ENCODE results near the gene PIEZO2.

The PIEZO2 gene

DNA sequence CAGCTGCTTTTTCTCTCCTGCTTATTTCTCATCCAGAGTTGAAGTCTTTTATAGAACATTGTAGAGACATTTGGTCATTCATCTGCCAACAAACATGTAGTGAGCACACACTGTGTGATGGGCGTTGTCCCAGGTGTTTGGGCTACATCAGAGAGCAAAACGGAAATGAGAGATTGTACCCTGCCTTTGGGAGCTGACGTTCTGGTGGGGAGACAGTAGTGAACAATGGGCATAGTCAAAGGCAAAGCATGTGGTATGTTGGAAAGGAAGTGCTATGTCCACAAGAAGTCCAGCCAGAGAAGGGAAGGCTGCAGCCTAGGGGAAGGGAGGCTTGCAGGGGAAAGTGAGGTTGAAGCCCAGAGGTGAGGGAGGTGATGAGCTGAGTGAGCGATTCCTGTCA lies 78.1 kb downstream of the PIEZO2 start:
- in situ Hi-C loops (cut with MboI; ENCODE audit: low sequenced_read_pairs), result no loop called here

DNA sequence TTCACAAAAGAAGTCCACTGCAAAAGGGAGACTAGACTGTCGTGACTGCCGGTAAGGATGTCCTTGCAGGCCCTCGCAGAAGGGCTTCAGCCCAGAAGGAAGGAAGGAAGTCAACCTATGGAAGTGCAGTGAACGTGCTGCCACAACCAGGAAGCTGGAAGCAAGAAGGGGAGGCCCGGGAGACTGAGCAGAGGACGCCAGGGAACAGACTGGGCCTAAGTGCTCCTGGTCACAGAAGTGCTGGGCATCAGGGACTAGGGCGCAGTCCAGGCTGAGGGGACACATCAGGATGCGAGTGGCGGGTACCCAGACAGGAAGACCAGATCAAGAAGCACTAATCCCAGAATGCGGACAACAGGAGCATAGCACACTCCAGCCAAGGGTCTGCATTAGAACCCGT lies 78.8 kb downstream of the PIEZO2 start:
- in situ Hi-C loops (cut with MboI; ENCODE audit: low sequenced_read_pairs), result no loop called here

DNA sequence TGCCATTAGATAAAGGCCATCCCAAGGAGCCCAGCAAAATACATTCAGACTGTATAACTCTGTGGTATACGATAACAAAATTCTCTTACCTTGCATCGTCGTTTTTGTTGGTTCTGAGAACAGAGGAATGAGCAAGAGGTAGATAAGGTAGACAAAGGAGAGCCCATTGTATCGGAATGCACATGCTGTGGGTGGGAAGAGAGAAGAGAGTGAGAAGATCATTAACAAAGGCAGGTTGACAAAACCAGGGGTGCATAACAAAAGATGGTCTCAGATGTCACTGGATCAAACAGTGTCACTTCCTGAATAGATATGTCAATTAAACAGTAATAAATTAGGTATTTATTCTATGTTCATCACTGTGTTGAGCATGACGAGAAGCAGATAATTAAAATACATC lies 83.3 kb downstream of the PIEZO2 start:
- in situ Hi-C loops (cut with MboI; ENCODE audit: low sequenced_read_pairs), result no loop called here

DNA sequence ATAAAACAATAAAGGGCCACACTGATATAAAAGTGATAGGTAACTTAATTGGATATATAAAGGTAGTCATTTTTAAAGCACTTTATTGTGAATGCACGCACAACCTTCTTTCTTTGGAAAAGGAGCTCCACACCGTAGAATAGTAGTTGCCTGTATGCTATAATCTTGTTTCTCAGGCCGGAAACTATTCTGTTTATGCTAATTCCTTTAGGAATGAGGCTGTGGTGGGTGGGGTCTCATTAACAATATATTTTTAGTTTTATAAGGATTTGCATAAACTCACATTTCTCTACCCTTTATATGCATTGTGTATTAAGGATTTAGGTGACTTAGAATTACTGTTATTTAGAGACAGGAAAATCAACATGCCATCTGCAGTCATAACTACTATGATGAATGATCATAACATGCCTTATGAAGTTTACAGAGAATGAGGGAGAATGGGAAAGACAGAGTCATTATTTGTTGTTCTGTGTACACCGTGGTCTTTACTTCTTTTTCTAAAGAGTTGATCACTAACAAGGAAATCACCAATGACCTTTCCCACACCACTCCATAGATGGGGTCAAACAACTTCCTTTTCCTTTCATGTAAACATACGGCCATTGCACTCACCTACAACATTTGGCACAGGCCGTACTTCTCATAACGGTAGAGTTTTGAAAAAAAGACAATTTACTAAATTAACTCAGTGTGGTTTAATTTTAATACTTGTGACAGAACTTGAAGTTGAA lies 84.5 kb downstream of the PIEZO2 start:
- in situ Hi-C loops (cut with MboI; ENCODE audit: low sequenced_read_pairs), result no loop called here

DNA sequence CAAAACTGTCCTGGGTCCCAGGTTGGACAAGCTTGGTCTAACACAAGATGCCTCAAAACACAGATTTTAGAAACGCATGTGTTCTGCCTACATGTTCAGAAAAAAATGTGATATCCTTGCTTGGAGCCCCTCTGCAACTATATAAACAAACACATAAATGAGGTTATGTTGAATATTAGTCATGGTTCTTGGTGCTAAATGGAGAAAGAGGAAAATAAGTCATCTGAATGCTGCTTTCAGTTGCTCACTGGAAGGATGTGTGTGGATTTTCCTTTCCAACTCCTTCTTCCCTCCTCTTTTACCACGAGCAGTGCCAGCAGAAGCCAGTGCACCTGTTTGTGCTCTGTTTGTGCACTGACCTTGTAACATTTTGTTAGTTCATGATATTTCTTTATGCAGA lies 85.3 kb downstream of the PIEZO2 start:
- in situ Hi-C loops (cut with MboI; ENCODE audit: low sequenced_read_pairs), result no loop called here

DNA sequence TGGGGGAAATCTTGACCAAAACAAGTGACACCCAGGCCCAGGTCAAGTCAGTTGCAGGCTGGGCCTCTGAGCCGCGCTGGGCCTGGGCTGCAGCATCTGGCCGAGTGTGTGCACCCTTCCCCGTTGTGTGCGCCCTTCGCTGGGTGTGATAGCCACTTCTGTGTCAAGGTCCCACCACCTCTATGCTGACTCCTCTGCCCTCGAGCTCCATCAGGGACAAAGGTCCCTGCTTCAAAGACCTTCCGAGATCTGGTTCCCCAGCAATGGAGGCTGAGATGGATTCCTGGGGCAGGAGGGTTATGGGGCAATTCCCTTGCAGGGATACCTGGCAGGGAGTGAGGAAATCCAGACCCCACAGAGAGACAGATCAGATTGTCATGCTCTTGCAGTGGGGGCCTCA lies 93.6 kb downstream of the PIEZO2 start:
- in situ Hi-C loops (cut with MboI; ENCODE audit: low sequenced_read_pairs), result no loop called here

DNA sequence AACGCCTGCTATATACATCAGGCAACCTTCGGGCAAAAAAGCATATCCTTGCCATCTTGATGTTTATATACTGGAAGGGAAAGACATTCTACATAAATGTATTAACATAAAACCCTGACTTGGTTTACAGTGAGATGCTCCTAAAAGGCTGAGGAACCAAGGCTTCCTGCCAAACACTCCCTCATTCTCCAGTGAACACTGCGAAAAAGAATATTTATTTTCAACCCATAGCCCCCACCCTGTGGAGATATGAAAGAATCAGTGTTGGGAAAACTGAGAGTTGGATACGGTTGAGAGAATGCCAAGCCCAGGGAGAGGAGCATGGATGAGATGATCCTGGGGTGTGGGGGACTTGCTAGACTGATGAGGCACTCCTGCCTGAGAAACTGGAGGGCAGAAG lies 94.9 kb downstream of the PIEZO2 start:
- in situ Hi-C loops (cut with MboI; ENCODE audit: low sequenced_read_pairs), result no loop called here

DNA sequence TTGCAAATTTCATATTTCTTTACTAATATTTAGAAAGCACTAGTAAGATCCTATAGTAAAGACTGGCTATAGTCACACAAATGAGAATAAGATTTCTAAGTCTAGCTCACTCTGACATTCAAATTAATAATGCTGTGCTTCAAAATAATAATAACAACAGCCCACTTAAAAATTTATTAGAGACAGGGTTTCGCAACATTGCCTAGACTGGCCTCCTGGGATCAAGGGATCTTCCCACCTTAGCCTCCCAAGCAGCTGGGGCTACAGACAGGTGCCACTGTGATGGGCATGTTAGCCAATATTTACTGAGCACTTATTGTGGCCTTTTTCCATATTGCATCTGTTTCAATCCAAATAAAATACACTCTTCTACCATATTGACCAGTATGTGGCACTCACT lies 96.1 kb downstream of the PIEZO2 start:
- in situ Hi-C loops (cut with MboI; ENCODE audit: low sequenced_read_pairs), result no loop called here

DNA sequence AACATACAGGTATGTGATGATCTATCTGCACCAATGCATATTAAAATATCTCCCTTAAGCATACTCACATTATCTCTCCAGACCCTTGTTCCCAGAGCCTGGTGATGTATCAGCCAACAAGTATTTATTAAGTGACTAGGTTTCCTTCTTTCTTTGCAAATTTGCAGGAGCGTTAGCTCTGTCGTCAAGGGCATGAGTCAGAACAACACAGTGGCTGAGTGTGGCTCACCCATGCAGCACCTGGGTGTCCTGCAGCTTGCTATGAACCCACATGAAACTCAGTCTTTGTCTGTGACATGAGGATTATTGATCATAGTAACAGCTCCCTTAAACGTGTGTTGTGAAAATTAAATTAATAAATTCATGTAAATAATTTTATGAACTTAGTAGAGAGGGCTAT lies 96.6 kb downstream of the PIEZO2 start:
- in situ Hi-C loops (cut with MboI; ENCODE audit: low sequenced_read_pairs), result no loop called here

DNA sequence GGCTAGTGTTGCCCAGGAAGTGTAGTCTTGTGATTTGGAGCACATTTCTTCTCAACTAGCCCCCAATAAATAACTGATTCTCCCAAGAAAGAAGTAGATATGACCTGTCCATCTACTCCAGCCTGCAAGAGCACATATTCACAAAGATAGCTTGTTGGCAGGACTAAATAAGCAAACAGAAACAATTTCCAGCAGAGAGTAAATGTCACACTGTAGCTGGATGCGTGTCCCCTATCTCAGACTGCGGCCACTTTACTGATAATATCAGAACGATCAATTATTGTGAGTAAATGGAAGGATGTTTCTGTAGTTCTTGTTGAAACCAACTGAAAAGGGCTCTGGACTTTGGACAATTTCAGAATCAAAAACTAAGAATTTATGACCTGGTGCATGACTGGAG lies 97.9 kb downstream of the PIEZO2 start:
- in situ Hi-C loops (cut with MboI; ENCODE audit: low sequenced_read_pairs), result no loop called here

DNA sequence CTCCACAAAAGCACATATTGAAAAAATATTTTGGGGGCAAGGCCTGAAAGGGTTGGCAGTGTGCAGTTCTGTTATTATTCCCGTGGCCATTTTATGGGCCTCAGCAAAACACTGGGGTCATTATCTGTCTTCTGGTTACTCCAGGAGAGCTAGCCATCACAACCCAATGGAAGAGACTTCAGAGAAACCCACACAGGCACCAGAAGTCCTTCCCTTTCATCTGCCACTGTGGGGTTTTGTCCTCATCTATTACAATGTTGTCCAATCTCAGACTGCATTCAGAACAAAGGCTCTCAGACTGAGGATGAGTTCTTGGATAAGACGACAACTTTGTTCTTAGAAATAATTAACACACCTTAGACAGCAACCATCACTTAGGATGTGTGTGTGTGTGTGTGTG lies 98.4 kb downstream of the PIEZO2 start:
- in situ Hi-C loops (cut with MboI; ENCODE audit: low sequenced_read_pairs), result no loop called here

DNA sequence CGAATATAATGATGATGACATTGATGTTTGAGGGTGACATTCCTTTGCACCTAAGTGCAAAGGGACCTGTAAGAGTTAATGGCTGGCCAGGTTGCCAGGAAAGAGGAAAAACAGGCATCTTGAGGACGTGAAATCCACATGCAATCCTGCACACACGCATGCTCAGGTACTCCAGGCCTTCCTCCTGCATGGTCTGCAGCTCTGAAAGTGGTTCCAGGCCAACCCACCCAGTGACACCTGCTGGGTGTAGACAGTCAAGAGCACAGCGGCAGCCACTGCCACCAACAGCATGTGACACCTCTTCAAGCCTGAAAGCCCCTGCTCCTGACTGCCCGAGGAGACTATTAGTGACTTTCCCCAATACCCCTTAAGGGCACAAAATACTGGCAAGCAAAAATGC lies 101.6 kb downstream of the PIEZO2 start:
- in situ Hi-C loops (cut with MboI; ENCODE audit: low sequenced_read_pairs), result no loop called here

DNA sequence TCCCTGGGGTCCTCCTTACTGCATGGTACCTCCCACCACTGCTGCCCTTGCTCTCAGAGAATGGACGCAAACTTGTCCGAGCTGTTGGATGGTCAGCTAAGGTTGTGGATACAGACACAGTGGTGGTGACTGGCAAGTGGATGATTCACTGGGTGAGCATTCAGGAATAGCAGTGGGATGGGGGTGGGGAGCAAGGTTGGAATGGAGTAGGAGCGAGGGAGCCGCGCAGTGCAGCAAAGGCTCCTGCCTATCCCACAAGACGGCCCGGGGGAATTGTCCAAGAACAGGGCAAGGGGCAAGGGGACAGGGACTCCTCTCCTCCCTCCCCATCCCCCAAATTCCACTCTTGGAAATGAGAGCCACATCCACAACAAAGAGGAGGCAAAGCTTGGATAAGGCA lies 102.2 kb downstream of the PIEZO2 start:
- in situ Hi-C loops (cut with MboI; ENCODE audit: low sequenced_read_pairs), result no loop called here

DNA sequence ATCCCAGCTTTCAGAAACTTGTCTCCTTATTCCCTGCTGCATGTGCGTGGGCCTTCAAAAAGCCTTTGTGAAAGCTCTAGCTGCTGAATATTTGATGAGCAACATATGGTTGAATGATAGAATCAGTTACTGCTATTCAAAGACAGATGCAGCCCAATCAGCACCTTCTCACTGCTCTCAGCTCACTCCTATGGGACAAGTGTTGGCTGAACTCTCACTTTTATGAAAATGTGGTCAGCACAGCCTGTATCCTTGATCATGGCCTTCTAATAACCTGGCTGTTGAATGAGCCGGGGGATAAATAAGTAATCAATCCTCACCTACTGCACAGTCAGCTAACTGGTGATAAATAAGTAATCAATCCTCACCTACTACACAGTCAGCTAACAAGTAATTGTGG lies 103.2 kb downstream of the PIEZO2 start:
- in situ Hi-C loops (cut with MboI; ENCODE audit: low sequenced_read_pairs), result no loop called here

DNA sequence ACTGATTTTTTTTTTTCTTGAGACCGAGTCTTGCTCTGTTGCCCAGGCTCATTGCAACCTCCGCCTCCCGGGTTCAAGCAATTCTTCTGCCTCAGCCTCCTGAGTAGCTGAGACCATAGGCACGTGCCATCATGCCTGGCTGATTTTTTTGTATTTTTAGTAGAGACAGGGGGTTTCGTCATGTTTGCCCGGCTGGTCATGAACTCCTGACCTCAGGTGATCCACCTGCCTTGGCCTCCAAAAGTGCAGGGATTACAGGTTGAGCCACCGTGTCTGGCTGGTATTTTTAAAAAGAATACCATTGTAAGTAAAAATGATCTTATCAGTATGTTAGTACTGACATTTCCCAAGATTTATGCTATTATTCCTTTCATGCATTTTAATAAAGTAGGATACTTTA lies 105.7 kb downstream of the PIEZO2 start:
- in situ Hi-C loops (cut with MboI; ENCODE audit: low sequenced_read_pairs), result no loop called here

DNA sequence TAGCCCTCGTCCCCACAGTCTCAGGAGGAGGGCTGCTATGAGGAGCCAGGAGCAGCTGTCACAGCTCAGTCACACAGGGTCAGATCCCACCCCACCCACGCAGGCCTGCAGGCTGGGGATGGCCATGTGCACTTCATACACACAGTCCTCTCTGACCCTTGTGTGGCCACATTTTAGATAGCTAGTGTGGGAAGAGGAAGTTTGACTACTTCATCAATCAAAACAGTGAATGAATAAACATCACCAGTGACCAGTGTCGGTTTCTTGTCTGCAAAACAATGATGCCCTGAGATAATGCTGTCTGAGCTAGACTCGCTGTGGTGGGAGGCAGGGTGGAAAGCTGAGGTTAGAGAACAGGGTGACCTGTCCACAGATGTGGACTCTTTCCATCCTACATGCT lies 107.1 kb downstream of the PIEZO2 start:
- in situ Hi-C loops (cut with MboI; ENCODE audit: low sequenced_read_pairs), result no loop called here

DNA sequence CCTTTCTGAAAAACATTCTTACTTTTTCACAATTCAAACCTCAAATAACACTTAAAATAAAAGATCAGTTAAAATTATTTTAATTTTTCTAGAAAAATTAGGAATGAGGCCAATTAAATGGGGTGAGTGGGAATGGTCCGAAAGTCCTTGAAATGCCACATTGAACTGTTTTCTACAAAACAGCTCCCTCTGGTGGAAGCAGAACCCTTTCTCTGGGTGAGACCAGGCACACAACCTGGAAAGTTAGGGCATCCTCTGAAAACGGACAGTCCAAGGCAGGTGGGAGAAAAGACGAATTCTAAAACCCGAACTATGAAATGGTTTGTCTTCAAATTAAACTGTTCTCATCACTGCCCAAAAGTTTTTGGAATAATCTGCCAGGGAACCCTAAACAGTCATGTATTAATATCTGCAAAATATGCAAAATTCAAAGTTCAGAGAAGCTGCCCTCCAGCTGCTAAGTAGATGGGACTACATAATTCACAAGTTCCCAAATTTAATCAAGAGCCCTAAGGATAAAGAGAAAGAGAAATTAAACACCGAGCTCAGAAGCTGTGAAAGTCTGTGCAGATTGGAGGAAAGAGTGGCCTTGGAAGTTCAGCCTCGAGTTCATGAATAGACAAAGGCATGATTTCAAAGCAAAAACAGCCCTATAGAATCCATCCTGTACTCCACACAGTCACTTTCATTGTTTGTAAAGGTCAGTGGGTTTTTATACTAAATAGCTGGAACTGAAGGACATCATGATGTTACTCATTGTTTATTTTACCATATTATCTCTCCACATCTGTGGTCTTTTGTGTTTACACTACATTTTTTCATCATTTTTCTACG lies 108.3 kb downstream of the PIEZO2 start:
- in situ Hi-C loops (cut with MboI; ENCODE audit: low sequenced_read_pairs), result no loop called here

DNA sequence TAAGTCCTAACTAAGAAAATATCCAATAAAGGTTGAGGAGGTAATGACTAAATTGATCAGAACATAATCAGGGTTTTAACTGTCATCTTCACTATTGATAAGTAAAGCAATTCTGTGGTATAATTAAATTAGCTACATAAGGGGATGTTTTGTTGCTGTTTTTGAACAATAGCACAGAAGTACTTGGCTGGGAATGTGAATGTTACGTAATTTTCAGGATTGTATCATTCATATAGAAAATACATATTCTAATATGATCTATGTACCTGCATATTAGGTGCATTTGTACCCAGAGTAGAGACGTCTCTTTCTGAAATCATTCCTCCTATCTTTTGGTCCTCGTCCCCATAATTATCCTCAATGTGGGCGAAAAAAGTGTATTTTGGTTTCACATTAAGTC lies 109.0 kb downstream of the PIEZO2 start:
- in situ Hi-C loops (cut with MboI; ENCODE audit: low sequenced_read_pairs), result no loop called here

DNA sequence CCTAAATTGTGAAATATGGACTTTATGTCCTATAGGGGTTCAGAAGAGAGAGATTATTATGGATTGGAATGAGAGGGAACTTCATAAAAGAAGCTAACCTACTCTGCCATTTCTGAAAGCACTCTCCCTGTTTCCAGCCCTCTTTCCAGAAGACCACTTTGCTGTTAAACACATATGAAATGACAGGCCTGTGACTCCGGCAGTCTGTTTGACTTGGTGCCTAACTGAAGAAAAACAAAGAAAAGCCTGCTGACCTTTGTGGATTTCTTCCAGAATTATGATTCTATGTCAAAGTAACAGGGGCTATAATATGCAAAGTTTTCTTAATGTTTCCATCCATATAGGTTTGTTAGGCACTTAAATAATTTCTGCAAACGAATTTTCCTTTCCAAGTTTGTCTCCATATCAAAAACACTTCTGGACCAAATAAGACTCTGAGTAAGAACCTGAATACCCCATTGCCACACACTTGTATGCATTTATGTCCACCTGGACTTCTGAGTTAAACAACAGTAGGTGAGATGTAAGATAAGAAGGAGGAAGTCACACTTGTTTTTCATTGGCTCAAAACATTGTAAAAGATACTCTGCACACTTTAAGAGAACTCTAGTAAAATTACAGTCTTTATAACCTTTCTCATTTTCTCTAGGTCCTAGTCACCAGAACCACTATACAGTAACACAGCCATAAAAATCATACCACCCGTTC lies 111.7 kb downstream of the PIEZO2 start:
- in situ Hi-C loops (cut with MboI; ENCODE audit: low sequenced_read_pairs), result no loop called here

DNA sequence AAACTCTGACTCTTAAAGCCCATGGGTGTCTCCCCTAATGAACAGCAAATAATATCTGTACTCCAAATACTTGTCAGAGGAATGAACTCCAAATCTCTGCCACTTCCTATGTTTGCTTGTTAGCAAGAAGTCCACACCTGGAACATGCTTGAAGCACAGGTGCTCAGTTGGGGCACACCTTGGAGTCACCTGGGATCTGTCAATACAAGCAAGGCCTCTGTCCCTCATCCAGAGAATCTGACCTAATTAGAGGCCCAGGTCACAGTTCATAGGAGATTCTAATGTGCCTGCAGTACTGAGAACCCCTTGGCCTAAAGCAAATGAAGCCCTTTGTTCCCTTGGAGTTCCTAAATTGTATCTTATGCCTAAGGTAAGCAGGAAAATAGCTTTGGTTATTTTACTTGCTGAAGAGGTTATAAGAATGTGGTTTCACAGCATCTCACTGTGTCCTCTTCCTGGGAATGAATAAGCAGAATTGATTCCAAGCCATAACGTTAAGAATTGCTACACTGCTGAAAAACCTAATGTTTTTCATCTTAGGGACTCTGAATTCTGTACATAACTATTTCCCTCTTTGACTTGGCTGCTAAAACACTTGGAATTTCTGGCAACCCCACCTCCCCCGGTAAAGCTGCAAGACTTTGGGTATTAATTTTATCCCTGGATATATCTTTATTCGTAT lies 113.4 kb downstream of the PIEZO2 start:
- in situ Hi-C loops (cut with MboI; ENCODE audit: low sequenced_read_pairs), result no loop called here

DNA sequence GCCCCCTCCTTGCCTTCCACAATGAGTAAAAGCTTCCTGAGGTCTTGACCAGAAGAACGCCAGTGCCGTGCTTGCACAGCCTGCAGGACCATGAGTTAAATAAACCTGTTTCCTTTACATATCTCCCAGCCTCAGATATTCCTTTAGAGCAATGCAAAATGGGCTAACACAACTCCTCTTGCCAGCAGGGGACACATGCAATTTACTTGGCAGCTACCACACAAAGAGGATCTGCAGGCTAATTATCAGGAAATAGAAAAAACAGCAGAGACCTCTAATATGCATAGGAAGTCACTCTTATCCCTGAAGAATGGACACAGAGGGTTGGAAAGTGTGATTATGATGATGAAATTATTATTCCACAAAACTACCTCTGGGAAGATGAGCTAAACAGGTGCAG lies 114.0 kb downstream of the PIEZO2 start:
- in situ Hi-C loops (cut with MboI; ENCODE audit: low sequenced_read_pairs), result no loop called here

All from HL-60/S4 (cell line).